Liver (tissue), 9 donors: Measurements from ENCODE around the gene COQ6. TPM values are rescaled to one million over a fixed set of nuclear protein-coding genes. Genes with fewer than 3 reads are reported as not detected.

Source experiments
- DNase-seq: peaks from one replicate; pipeline ENCODE4 v3.0.0-alpha.2; 2017; ENCODE audit warnings: low spot score
- H3K27ac ChIP-seq, 2 donors: one replicate each; pipeline ENCODE4 v1.7.0; 2013; ENCODE audit warnings: inconsistent platforms in 2 of 2, low read length in 2 of 2, control low read depth in 1 of 2, low read depth in 1 of 2, mild to moderate bottlenecking in 1 of 2
- H3K27me3 ChIP-seq, 4 donors: one replicate each; pipeline versions ENCODE4 v1.6.1 to v1.7.0; 2013; ENCODE audit warnings: low read length in 3 of 4, inconsistent platforms in 1 of 4, mild to moderate bottlenecking in 1 of 4, moderate library complexity in 1 of 4; ENCODE audit not compliant: control insufficient read depth in 4 of 4, insufficient read depth in 4 of 4
- H3K36me3 ChIP-seq, 4 donors: one replicate each; pipeline versions ENCODE4 v1.6.1 to v1.7.0; 2013; ENCODE audit warnings: low read length in 3 of 4, mild to moderate bottlenecking in 3 of 4, low read depth in 1 of 4, moderate library complexity in 1 of 4; ENCODE audit not compliant: control insufficient read depth in 4 of 4, insufficient read depth in 3 of 4
- H3K4me1 ChIP-seq, 4 donors: one replicate each; pipeline versions ENCODE4 v1.6.1 to v1.7.0; 2013; ENCODE audit warnings: low read length in 3 of 4, mild to moderate bottlenecking in 3 of 4, moderate library complexity in 1 of 4; ENCODE audit not compliant: control insufficient read depth in 4 of 4, insufficient read depth in 4 of 4
- H3K4me3 ChIP-seq, 3 donors: one replicate each; pipeline versions ENCODE4 v1.6.1 to v1.7.0; 2013; ENCODE audit warnings: low read length in 3 of 3, control low read depth in 1 of 3, low read depth in 1 of 3, mild to moderate bottlenecking in 1 of 3
- H3K9ac ChIP-seq, 2 donors: one replicate each; pipeline ENCODE4 v1.7.0; 2013; ENCODE audit warnings: low read length in 2 of 2, mild to moderate bottlenecking in 2 of 2, moderate library complexity in 2 of 2, control low read depth in 1 of 2, low read depth in 1 of 2
- H3K9me3 ChIP-seq, 4 donors: one replicate each; pipeline versions ENCODE4 v1.6.1 to v1.7.0; 2013; ENCODE audit warnings: low read length in 3 of 4; ENCODE audit not compliant: control insufficient read depth in 4 of 4
- ATF3 ChIP-seq: IDR thresholded peaks from 2 replicates; pipeline ENCODE4 v1.6.1; 2016; ENCODE audit warnings: antibody characterized with exemption
- CTCF ChIP-seq: fragments of 150-350 bp; IDR thresholded peaks from 2 replicates; pipeline ENCODE4 v1.5.1; 2017; ENCODE audit warnings: improper control_type of control experiment, low read depth, low read length; ENCODE audit not compliant: missing input control
- EGR1 ChIP-seq, 2 donors: IDR thresholded peaks; 2 replicates each; pipeline ENCODE4 v1.6.1; 2016 to 2018; ENCODE audit warnings: antibody characterized with exemption in 2 of 2, low read depth in 2 of 2
- FOXA1 ChIP-seq: IDR thresholded peaks from 2 replicates; pipeline ENCODE4 v1.6.1; 2016; ENCODE audit warnings: antibody characterized with exemption
- FOXA2 ChIP-seq: IDR thresholded peaks from 2 replicates; pipeline ENCODE4 v1.6.1; 2016; ENCODE audit warnings: antibody characterized with exemption
- GABPA ChIP-seq, 2 donors: IDR thresholded peaks in 1 of 2; conservative IDR thresholded peaks in 1 of 2; 2 replicates each; pipeline ENCODE4 v1.6.1; 2016; ENCODE audit warnings: antibody characterized with exemption in 2 of 2, mild to moderate bottlenecking in 1 of 2, moderate library complexity in 1 of 2
- HNF4A ChIP-seq, 2 donors: conservative IDR thresholded peaks; 2 replicates each; pipeline ENCODE4 v1.6.1; 2016; ENCODE audit warnings: antibody characterized with exemption in 2 of 2, mild to moderate bottlenecking in 2 of 2
- JUND ChIP-seq, 2 donors: IDR thresholded peaks; 2 replicates each; pipeline ENCODE4 v1.6.1; 2016; ENCODE audit warnings: antibody characterized with exemption in 2 of 2
- MAX ChIP-seq: IDR thresholded peaks from 2 replicates; pipeline ENCODE4 v1.6.1; 2016; ENCODE audit warnings: antibody characterized with exemption
- NR2F2 ChIP-seq: IDR thresholded peaks from 2 replicates; pipeline ENCODE4 v1.6.1; 2016; ENCODE audit warnings: antibody characterized with exemption
- RAD21 ChIP-seq, 2 donors: IDR thresholded peaks; 2 replicates each; pipeline ENCODE4 v1.6.1; 2016; ENCODE audit warnings: antibody characterized with exemption in 2 of 2, mild to moderate bottlenecking in 2 of 2
- REST ChIP-seq: IDR thresholded peaks from 2 replicates; pipeline ENCODE4 v1.6.1; 2016; ENCODE audit warnings: antibody characterized with exemption, mild to moderate bottlenecking
- RXRA ChIP-seq, 2 donors: IDR thresholded peaks; 2 replicates each; pipeline ENCODE4 v1.6.1; 2017 to 2018; ENCODE audit warnings: antibody characterized with exemption in 2 of 2, mild to moderate bottlenecking in 1 of 2
- SP1 ChIP-seq: IDR thresholded peaks from 2 replicates; pipeline ENCODE4 v1.6.1; 2018; ENCODE audit warnings: antibody characterized with exemption, mild to moderate bottlenecking
- YY1 ChIP-seq: IDR thresholded peaks from 2 replicates; pipeline ENCODE4 v1.6.1; 2016; ENCODE audit warnings: antibody characterized with exemption, mild to moderate bottlenecking
- WGBS: extraction: QIAGEN DNeasy Blood & Tissue Kit; methylation state at CpG from one replicate; pipeline ENCODE4 v1.1.7; 2013; 5-methylcytosine and 5-hydroxymethylcytosine counted together
- polyA plus RNA-seq, 2 donors: library from polyadenylated mRNA; stranded (reverse) in 1 of 2; unstranded in 1 of 2; fragments of 200-250 nt in 1 of 2; fragments of >200 nt in 1 of 2; fragmentation: Nextera tagmentation in 1 of 2; extraction: Ambion mirVana in 1 of 2; gene quantifications; one replicate each; pipeline versions ENCODE4 v1.2.1 to v1.2.3, GENCODE V29; 2013 to 2015
- total RNA-seq, 2 donors: library from RNA; depleted of rRNA; stranded (reverse); fragments of >200 nt; gene quantifications; one replicate each; pipeline ENCODE4 v1.2.3, GENCODE V29; 2014
- donor health status: healthy.
- donor health status: healthy.
- donor health status: healthy.
- donor health status: healthy.
- donor health status: healthy.

The COQ6 gene
- total and polyA plus RNA-seq, 4 donors = 12.6 to 33.7 (median 18.5) TPM

GRCh38 chr14:73961192-73961591 lies 11.1 kb downstream of the COQ6 start:
- Histone ChIP-seq H3K36me3 (peaks cover 8 to 85% (median 69%) of the 10 kb centered on the region in 4 donors), H3K27ac (no peak overlapping the region), H3K9ac (no peak overlapping the region), H3K4me1 (peaks cover 0 to under 1% (median 0%) of the 10 kb centered on the region in 4 donors), H3K4me3 (no peak overlapping the region), H3K9me3 (no peaks in the 10 kb centered on the region), H3K27me3 (no peaks in the 10 kb centered on the region)
- no peak for DNase-seq
- TF ChIP-seq FOXA1 = no peak
- TF ChIP-seq RXRA (IDR thresholded peaks at IDR 0.05) = no peak
- TF ChIP-seq NR2F2 = no peak
- TF ChIP-seq RAD21 (IDR thresholded peaks at IDR 0.05) = no peak
- WGBS = 83% methylated on average over 12 of the region's 12 CpGs

GRCh38 chr14:73965216-73965615 lies 15.1 kb downstream of the COQ6 start:
- TF ChIP-seq FOXA2 = no peak
- no peak for TF ChIP-seq RAD21 (IDR thresholded peaks at IDR 0.05)
- no peak for TF ChIP-seq HNF4A (conservative IDR thresholded peaks at IDR 0.05)
- no peak for TF ChIP-seq EGR1 (IDR thresholded peaks at IDR 0.05; ENCODE audit: low read depth in 2 of 2)
- no peak for TF ChIP-seq RXRA (IDR thresholded peaks at IDR 0.05)
- TF ChIP-seq MAX = no peak
- no peak for TF ChIP-seq NR2F2
- no peak for TF ChIP-seq YY1
- no peak for TF ChIP-seq REST
- TF ChIP-seq GABPA (IDR thresholded peaks at IDR 0.05 in 1 of 2, conservative IDR thresholded peaks at IDR 0.05 in 1 of 2) = no peak
- TF ChIP-seq ATF3 = no peak
- no peak for TF ChIP-seq SP1
- Histone ChIP-seq H3K9ac (no peak overlapping the region), H3K4me3 (no peak overlapping the region), H3K36me3 (peaks cover 7 to 80% (median 68%) of the 10 kb centered on the region in 4 donors), H3K27me3 (no peaks in the 10 kb centered on the region), H3K9me3 (no peaks in the 10 kb centered on the region), H3K27ac (no peak overlapping the region), H3K4me1 (peaks cover 0 to 4% (median 0%) of the 10 kb centered on the region in 4 donors)
- no peak for DNase-seq
- WGBS = 86% methylated on average over 4 of the region's 4 CpGs

- H3K27me3 ChIP-seq = no peaks in the 10 kb centered on the region
- H3K27ac ChIP-seq = no peak overlapping the region
- no peak overlapping the region for H3K9ac ChIP-seq
- no peaks in the 10 kb centered on the region for H3K9me3 ChIP-seq
- 94% methylated on average over 2 of the region's 2 CpGs for WGBS
- peaks cover 0 to 4% (median 0%) of the 10 kb centered on the region in 4 donors for H3K4me1 ChIP-seq
- TF ChIP-seq HNF4A (conservative IDR thresholded peaks at IDR 0.05) = no peak
- no peak for TF ChIP-seq ATF3
- no peak for TF ChIP-seq JUND (IDR thresholded peaks at IDR 0.05)
- no peak for TF ChIP-seq CTCF
- H3K4me3 ChIP-seq = no peak overlapping the region
- DNase-seq = no peak
- peaks cover 6 to 74% (median 55%) of the 10 kb centered on the region in 4 donors for H3K36me3 ChIP-seq
Observed at GRCh38 chr14:73968885-73969284, 18.8 kb downstream of the COQ6 start.
